Type B pancreatic cell (in vitro differentiated cells): ENCODE measurements around the gene RAD51AP2. TPM values are rescaled to one million over a fixed set of nuclear protein-coding genes. Genes with fewer than 3 reads are reported as not detected.

Source experiments
- DNase-seq: peaks from one replicate; pipeline ENCODE4 v3.0.0; 2021; ENCODE audit warnings: mixed read lengths; ENCODE audit not compliant: unreplicated experiment; ENCODE audit errors: extremely low spot score
- H3K27ac Mint-ChIP-seq: 2 replicates; pipeline ENCODE4 v1.8.0; 2021; ENCODE audit warnings: mild to moderate bottlenecking, mixed read lengths
- H3K27me3 Mint-ChIP-seq: 2 replicates; pipeline ENCODE4 v1.8.0; 2021; ENCODE audit warnings: mixed read lengths
- H3K36me3 Mint-ChIP-seq: 2 replicates; pipeline ENCODE4 v1.8.0; 2021; ENCODE audit warnings: mixed read lengths
- H3K4me1 Mint-ChIP-seq: one replicate; pipeline ENCODE4 v1.8.0; 2021; ENCODE audit warnings: mixed read lengths; ENCODE audit not compliant: unreplicated experiment
- H3K4me3 Mint-ChIP-seq: 2 replicates; pipeline ENCODE4 v1.8.0; 2021; ENCODE audit warnings: mild to moderate bottlenecking, mixed read lengths
- H3K9me3 Mint-ChIP-seq: 2 replicates; pipeline ENCODE4 v1.8.0; 2021; ENCODE audit warnings: mixed read lengths
- CTCF ChIP-seq: fragments of 200-600 bp; sonication (generic); conservative IDR thresholded peaks from 2 replicates; pipeline ENCODE4 v1.5.0; 2021; ENCODE audit warnings: antibody characterized with exemption, mild to moderate bottlenecking
- total RNA-seq: library from RNA; stranded (reverse); gene quantifications from 2 replicates; pipeline ENCODE4 v1.2.1, GENCODE V29; 2021; ENCODE audit warnings: low replicate concordance

Gene RAD51AP2
- total RNA-seq, 1 donor from 2014 or later = 0.12 TPM

GRCh38 chr2:17533546-17533945 is 15.3 kb upstream of the RAD51AP2 start:
- DNase-seq = no peak
- no peaks in the 10 kb centered on the region for H3K9me3 Mint-ChIP-seq
- H3K4me1 Mint-ChIP-seq = peaks cover 5% of the 10 kb centered on the region
- peaks cover 46% of the 10 kb centered on the region for H3K27me3 Mint-ChIP-seq
- H3K4me3 Mint-ChIP-seq = no peak overlapping the region
- H3K36me3 Mint-ChIP-seq = no peaks in the 10 kb centered on the region
- no peak for TF ChIP-seq CTCF
- no peak overlapping the region for H3K27ac Mint-ChIP-seq

- Mint-ChIP-seq H3K27ac (no peak overlapping the region), H3K4me3 (no peak overlapping the region)
Observed at GRCh38 chr2:17529771-17530170, 11.5 kb upstream of the RAD51AP2 start.

GRCh38 chr2:17522303-17522702 is 4.1 kb upstream of the RAD51AP2 start:
- peaks cover 21% of the 10 kb centered on the region for H3K27me3 Mint-ChIP-seq
- peaks cover 6% of the 10 kb centered on the region for H3K4me1 Mint-ChIP-seq
- TF ChIP-seq CTCF = no peak
- DNase-seq = no peak
- no peak overlapping the region for H3K27ac Mint-ChIP-seq
- H3K9me3 Mint-ChIP-seq = no peaks in the 10 kb centered on the region
- no peak overlapping the region for H3K4me3 Mint-ChIP-seq
- H3K36me3 Mint-ChIP-seq = no peaks in the 10 kb centered on the region

More at GRCh38 chr2:17529771-17530170, 11.5 kb upstream of the RAD51AP2 start:
- Mint-ChIP-seq H3K4me1 (no peaks in the 10 kb centered on the region), H3K36me3 (no peaks in the 10 kb centered on the region), H3K9me3 (no peaks in the 10 kb centered on the region), H3K27me3 (peaks cover 18% of the 10 kb centered on the region)
- no peak for DNase-seq
- no peak for TF ChIP-seq CTCF

GRCh38 chr2:17521621-17522020 is 3.4 kb upstream of the RAD51AP2 start:
- H3K4me3 Mint-ChIP-seq = no peak overlapping the region
- H3K36me3 Mint-ChIP-seq = no peaks in the 10 kb centered on the region
- no peak for DNase-seq
- H3K27me3 Mint-ChIP-seq = peaks cover 22% of the 10 kb centered on the region
- peaks cover 6% of the 10 kb centered on the region for H3K4me1 Mint-ChIP-seq
- TF ChIP-seq CTCF = no peak
- no peaks in the 10 kb centered on the region for H3K9me3 Mint-ChIP-seq
- H3K27ac Mint-ChIP-seq = no peak overlapping the region

GRCh38 chr2:17520761-17521160 is 2.5 kb upstream of the RAD51AP2 start:
- H3K27me3 Mint-ChIP-seq = peaks cover 22% of the 10 kb centered on the region

More at GRCh38 chr2:17520761-17521160, 2.5 kb upstream of the RAD51AP2 start:
- DNase-seq = no peak
- Mint-ChIP-seq H3K27ac (no peak overlapping the region), H3K4me1 (peaks cover 6% of the 10 kb centered on the region), H3K9me3 (no peaks in the 10 kb centered on the region), H3K36me3 (no peaks in the 10 kb centered on the region), H3K4me3 (no peak overlapping the region)
- TF ChIP-seq CTCF = no peak
